Activated T-helper 1 cell treated with anti-CD3 and anti-CD28 coated beads, Interleukin-2, amount 50 U/mL, for 16 hours (primary cell): Measurements from ENCODE around the gene P2RX2.

Experiments
- DNase-seq, 2 donors: peaks; one replicate each; pipeline ENCODE4 v3.0.0-alpha.2; 2020; ENCODE audit warnings: low read depth in 1 of 2, low spot score in 1 of 2

The P2RX2 gene

GRCh38 chr12:132660052-132660451 is 41.5 kb downstream of the P2RX2 start:
- DNase-seq, result no peak

GRCh38 chr12:132660996-132661395 is 42.4 kb downstream of the P2RX2 start:
- no peak for DNase-seq

GRCh38 chr12:132661972-132662371 is 43.4 kb downstream of the P2RX2 start:
- no peak for DNase-seq

DNA sequence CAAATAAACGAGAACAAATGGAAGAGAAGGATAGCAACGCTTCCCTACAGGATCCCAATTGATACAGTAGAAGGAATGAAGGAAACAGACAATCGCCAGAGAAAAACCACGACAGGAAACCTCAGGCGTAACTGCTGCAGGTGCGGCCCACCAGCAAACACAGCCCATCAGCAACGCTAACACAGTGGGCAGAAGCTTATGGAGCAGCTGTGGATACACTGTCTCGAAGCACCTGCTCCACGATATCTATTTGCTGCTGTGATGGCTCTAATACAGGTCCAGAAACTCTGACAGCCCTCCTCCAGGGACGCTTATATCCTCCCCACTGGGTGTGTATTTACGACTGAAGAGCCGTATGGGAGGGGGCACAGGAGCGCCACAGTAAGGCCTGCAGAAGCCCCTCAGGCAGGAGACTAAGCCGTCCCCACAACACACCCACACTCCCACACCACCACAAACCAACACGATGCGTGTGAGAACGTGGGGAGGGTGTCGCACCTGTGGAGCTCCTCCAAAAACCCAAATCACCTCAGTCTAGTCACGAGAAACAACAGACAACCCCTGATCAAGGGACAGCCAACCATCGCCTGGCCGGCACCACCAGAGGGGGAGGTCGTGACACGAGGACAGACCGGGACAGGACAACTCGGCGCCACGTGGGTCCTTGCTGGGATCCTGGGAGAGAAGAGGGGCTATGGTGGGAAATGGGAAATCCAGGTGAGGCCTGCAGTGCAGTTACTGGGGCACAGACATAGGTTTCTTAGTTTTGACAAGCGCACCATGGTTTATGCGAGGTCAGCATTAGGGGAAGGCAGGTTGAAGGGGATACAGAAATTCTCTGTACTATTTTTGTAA is 44.6 kb downstream of the P2RX2 start:
- DNase-seq, result no peak

GRCh38 chr12:132664206-132665148 is 45.9 kb downstream of the P2RX2 start:
- no peak for DNase-seq

GRCh38 chr12:132665149-132665491 is 46.5 kb downstream of the P2RX2 start:
- no peak for DNase-seq

DNA sequence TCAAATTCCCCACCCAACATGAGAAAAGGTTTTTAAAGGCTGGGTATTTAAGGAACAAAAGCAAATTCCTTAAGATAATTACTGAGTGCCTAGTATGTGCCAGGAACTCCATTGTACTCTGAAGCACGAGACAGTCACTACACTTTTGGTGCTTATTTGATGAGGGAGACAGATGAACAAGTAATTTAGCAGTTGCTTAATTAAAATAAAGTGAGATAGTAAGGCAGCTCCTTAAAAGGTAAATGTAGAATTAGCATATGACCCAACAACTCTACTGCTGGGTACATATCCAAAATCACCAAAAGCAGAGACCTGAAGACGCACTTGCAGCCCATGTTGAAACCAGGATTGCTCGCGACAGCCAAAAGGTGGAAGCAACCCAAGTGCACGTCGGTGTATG is 47.2 kb downstream of the P2RX2 start:
- no peak for DNase-seq

GRCh38 chr12:132668191-132669088 is 49.9 kb downstream of the P2RX2 start:
- no peak for DNase-seq

GRCh38 chr12:132669166-132669879 is 50.7 kb downstream of the P2RX2 start:
- DNase-seq, result no peak
